Skeletal muscle tissue (tissue), 4 donors: Measurements from ENCODE around the gene S100A2. TPM values are rescaled to one million over a fixed set of nuclear protein-coding genes. Genes with fewer than 3 reads are reported as not detected.

Source experiments
- H3K27ac ChIP-seq: one replicate; pipeline ENCODE4 v1.7.0; 2013; ENCODE audit warnings: mild to moderate bottlenecking, low read depth, low read length, inconsistent platforms
- H3K27me3 ChIP-seq, 3 donors: one replicate each; pipeline ENCODE4 v1.7.0; 2013; ENCODE audit warnings: low read length in 3 of 3; ENCODE audit not compliant: control insufficient read depth in 3 of 3, insufficient read depth in 3 of 3
- H3K36me3 ChIP-seq, 3 donors: one replicate each; pipeline ENCODE4 v1.7.0; 2013; ENCODE audit warnings: low read length in 3 of 3; ENCODE audit not compliant: control insufficient read depth in 3 of 3, insufficient read depth in 3 of 3
- H3K4me1 ChIP-seq, 3 donors: one replicate each; pipeline ENCODE4 v1.7.0; 2013; ENCODE audit warnings: low read length in 3 of 3, mild to moderate bottlenecking in 3 of 3; ENCODE audit not compliant: control insufficient read depth in 3 of 3, insufficient read depth in 3 of 3
- H3K4me3 ChIP-seq, 3 donors: one replicate each; pipeline ENCODE4 v1.7.0; 2013; ENCODE audit warnings: low read length in 3 of 3
- H3K9ac ChIP-seq, 3 donors: one replicate each; pipeline ENCODE4 v1.7.0; 2013; ENCODE audit warnings: low read length in 3 of 3, mild to moderate bottlenecking in 3 of 3, moderate library complexity in 2 of 3, low read depth in 1 of 3
- H3K9me3 ChIP-seq, 3 donors: one replicate each; pipeline ENCODE4 v1.7.0; 2013; ENCODE audit warnings: low read length in 3 of 3; ENCODE audit not compliant: control insufficient read depth in 3 of 3
- total RNA-seq: library from RNA; depleted of rRNA; stranded (reverse); fragments of >200 nt; gene quantifications from one replicate; pipeline ENCODE4 v1.2.3, GENCODE V29; 2014
- donor health status: Osteomylitis.

The S100A2 gene
- total RNA-seq, 1 donor from 2014 or later = not detected

DNA sequence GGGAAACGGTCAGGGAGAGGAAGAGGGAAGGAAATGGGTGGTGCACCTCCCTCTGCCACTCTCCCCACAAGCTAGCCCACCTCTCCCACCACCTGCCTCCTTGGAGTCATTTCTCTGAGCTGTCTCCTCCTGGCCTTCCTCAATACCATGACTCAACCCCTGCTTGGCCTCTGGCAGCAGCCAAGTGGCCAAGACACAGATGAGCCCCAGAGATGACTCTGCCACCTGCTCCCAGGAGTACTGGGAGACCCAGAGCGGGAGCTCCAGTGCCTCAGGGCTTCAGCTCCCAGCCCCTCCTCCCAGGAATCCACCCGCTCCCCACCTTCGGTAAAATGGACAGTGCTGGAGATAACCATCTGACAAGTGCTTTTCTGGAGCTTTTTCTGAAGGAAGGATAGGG, 44.7 kb upstream of the S100A2 start:
- Histone ChIP-seq H3K9me3 (no peaks in the 10 kb centered on the region), H3K27me3 (no peaks in the 10 kb centered on the region), H3K9ac (no peak overlapping the region), H3K4me3 (no peak overlapping the region), H3K4me1 (peaks cover 45 to 53% (median 45%) of the 10 kb centered on the region in 3 donors), H3K36me3 (peaks cover 11 to 18% (median 14%) of the 10 kb centered on the region in 3 donors), H3K27ac (peak overlapping the region; percentile 85)

DNA sequence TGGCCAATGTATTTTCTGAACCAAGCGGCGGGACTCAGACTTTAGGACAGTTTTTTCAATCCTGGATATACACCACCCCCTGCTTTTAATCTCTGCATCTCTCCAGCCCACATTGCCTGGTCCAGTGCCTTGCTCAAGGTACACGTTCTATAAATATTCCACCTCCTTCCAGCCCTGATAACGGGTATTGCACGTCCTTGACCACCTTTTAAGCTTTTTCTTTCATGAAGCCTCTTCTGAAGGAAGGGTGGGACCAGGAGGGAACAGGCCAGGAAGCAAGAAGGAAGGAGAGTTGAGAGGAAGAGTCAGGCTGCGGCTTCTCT, 43.9 kb upstream of the S100A2 start:
- peak overlapping the region in 2 of 3 donors; percentile 71 to 82 for H3K9ac ChIP-seq
- peak overlapping the region in 2 of 3 donors; percentile 60 to 63 for H3K4me3 ChIP-seq
- H3K9me3 ChIP-seq = no peaks in the 10 kb centered on the region
- H3K36me3 ChIP-seq = peaks cover 11 to 18% (median 14%) of the 10 kb centered on the region in 3 donors
- H3K4me1 ChIP-seq = peaks cover 45 to 53% (median 45%) of the 10 kb centered on the region in 3 donors
- no peaks in the 10 kb centered on the region for H3K27me3 ChIP-seq
- peak overlapping the region; percentile 85 for H3K27ac ChIP-seq

DNA sequence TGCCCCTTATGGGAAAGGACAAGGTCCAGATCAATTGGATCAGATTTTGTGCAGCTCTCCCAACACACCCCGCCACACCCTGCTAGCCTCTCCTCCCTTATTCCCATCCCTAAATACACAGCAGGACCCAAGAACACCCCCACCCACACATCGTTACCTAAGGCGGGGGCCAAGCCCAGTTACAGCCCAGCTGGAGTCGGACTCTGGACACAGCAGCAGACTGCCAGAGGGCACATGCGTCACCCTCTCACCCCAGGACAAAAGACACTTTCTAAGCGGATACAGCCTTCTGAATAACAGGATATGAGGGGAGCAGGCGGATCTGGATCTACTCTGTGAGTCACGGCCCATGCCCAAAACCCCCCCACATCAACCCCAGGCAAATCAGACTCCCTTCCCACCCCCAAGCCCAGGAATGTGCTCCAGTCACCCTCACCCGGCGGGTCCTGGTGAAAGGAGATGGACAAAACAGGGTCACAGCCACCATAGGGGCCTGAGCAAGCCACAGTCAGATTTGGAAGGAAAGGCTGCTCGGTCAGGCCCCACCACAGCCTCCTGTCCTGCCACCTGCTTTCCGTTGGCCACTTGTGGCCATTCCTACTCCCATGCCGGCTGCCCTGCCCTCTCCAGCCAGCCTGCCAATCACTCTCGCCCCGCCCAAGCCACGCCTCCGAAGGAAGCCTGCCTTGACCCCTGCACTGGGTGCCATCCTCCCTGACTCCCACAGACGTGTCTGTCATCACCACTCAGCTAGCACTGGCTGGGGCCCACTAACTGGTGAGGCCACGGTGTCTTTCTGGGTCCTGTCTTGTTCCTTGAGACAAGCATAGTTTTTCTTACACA, 43.3 kb upstream of the S100A2 start:
- no peaks in the 10 kb centered on the region for H3K27me3 ChIP-seq
- H3K4me3 ChIP-seq = peak overlapping the region; percentile 63 to 74 (median 63)
- H3K4me1 ChIP-seq = peaks cover 45 to 53% (median 45%) of the 10 kb centered on the region in 3 donors
- H3K9ac ChIP-seq = peak overlapping the region; percentile 71 to 82 (median 74)
- no peaks in the 10 kb centered on the region for H3K9me3 ChIP-seq
- H3K27ac ChIP-seq = peak overlapping the region; percentile 85
- H3K36me3 ChIP-seq = peaks cover 11 to 18% (median 14%) of the 10 kb centered on the region in 3 donors

- Histone ChIP-seq H3K4me1 (peaks cover 41 to 50% (median 43%) of the 10 kb centered on the region in 3 donors), H3K36me3 (peaks cover 11 to 18% (median 14%) of the 10 kb centered on the region in 3 donors), H3K27ac (peak overlapping the region; percentile 85), H3K27me3 (no peaks in the 10 kb centered on the region), H3K9me3 (no peaks in the 10 kb centered on the region), H3K9ac (peak overlapping the region; percentile 71 to 82 (median 74)), H3K4me3 (peak overlapping the region; percentile 63 to 74 (median 63))
Observed at GRCh38 chr1:153608089-153608682, 42.5 kb upstream of the S100A2 start.

- Histone ChIP-seq H3K9ac (peak overlapping the region in 1 of 3 donors; percentile 82), H3K4me1 (peaks cover 39 to 47% (median 42%) of the 10 kb centered on the region in 3 donors), H3K9me3 (no peaks in the 10 kb centered on the region), H3K4me3 (no peak overlapping the region), H3K27me3 (no peaks in the 10 kb centered on the region), H3K27ac (no peak overlapping the region), H3K36me3 (peaks cover 11 to 18% (median 14%) of the 10 kb centered on the region in 3 donors)
Observed at GRCh38 chr1:153607381-153607780, 41.7 kb upstream of the S100A2 start.

DNA sequence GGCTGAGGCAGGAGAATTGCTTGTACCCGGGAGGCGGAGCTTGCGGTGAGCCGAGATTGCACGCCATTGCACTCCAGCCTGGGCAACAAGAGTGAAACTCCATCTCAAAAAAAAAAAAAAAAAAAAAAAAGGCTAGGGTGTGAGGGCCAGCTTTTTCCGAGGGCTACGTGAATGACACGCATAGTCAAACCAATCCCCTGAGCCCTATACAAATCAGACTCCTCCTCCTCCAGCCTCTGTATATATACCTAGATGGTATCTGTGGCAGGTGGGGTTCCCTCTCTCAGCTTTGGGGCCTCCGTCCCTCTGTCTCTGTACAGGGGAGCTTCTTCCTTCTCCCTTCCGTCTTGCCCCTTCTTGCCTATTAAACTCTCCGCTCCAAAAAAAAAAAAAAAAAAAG, 40.5 kb upstream of the S100A2 start:
- H3K9me3 ChIP-seq = no peaks in the 10 kb centered on the region
- H3K36me3 ChIP-seq = peaks cover 11 to 18% (median 14%) of the 10 kb centered on the region in 3 donors
- H3K9ac ChIP-seq = no peak overlapping the region
- no peak overlapping the region for H3K4me3 ChIP-seq
- H3K27ac ChIP-seq = no peak overlapping the region
- H3K4me1 ChIP-seq = peaks cover 28 to 35% (median 34%) of the 10 kb centered on the region in 3 donors
- no peaks in the 10 kb centered on the region for H3K27me3 ChIP-seq

GRCh38 chr1:153602749-153603148, 37.1 kb upstream of the S100A2 start:
- H3K9ac ChIP-seq = no peak overlapping the region
- no peak overlapping the region for H3K4me3 ChIP-seq
- no peak overlapping the region for H3K27ac ChIP-seq
- no peaks in the 10 kb centered on the region for H3K27me3 ChIP-seq
- peaks cover 11 to 16% (median 13%) of the 10 kb centered on the region in 3 donors for H3K36me3 ChIP-seq
- no peaks in the 10 kb centered on the region for H3K9me3 ChIP-seq
- H3K4me1 ChIP-seq = peaks cover under 1 to 9% (median 9%) of the 10 kb centered on the region in 3 donors

DNA sequence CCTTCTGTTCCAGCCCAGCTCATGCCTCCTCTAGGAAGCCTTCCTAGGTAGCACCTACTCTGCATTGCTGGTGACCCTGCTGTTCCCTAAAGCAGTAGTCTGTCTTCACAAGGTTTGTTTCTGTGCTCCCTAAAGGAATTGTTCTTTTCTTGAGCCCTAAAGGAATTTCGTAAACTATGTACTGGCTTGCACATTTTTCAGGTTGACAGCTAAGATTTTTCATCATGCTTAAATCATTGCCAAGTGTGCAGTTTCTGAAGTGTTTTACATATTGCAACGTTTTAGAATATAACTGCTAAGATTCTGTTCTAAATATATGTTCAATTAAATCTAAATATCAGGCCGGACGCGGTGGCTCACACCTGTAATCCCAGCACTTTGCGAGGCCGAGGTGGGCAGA, 34.2 kb upstream of the S100A2 start:
- H3K27me3 ChIP-seq = no peaks in the 10 kb centered on the region
- H3K9ac ChIP-seq = no peak overlapping the region
- no peaks in the 10 kb centered on the region for H3K36me3 ChIP-seq
- H3K9me3 ChIP-seq = no peaks in the 10 kb centered on the region
- H3K27ac ChIP-seq = no peak overlapping the region
- no peak overlapping the region for H3K4me3 ChIP-seq
- peaks cover 0 to 6% (median 4%) of the 10 kb centered on the region in 3 donors for H3K4me1 ChIP-seq

DNA sequence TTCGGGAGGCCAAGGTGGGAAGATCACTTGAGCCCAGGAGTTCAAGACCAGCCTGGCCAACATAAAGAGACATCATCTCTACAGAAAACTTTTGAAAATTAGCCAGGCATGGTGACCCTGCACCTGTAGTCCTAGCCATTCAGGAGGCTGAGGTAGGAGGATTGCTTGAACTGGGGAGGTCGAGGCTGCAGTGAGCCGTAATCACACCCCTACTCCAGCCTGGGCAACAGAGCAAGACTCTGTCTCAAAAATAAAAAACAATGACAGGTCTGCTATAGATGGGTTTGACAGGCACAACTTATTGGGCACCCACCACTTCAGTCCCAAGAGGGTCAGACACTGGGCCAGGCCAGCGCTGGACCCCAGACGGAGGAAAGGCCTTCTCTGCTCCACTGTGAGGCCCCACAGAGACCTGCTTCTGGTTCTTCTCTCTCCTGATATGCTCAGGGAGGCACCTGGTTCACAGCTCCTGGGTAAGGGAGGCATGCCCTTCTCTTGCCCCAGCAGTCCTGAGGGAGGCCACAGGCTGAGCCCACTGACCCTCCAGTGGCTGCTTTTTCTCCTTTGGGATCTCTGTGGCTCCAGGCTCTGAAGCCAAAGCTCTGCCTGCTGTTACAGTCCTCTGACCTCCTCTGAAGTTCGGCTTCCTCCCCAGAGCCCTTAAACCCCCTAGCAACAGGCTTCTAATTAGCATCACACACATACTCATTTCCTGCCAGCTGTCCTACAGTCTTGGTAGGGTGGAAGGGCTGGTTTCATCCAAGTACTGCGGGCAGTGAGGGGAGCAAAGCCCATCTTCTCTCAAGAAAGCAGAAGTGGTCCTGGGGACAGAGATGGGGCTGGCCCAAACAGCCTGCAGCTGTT, 32.9 kb upstream of the S100A2 start:
- peaks cover 0 to 6% (median 4%) of the 10 kb centered on the region in 3 donors for H3K4me1 ChIP-seq
- H3K9me3 ChIP-seq = no peaks in the 10 kb centered on the region
- no peak overlapping the region for H3K27ac ChIP-seq
- peak overlapping the region in 1 of 3 donors; percentile 33 for H3K9ac ChIP-seq
- no peaks in the 10 kb centered on the region for H3K27me3 ChIP-seq
- no peaks in the 10 kb centered on the region for H3K36me3 ChIP-seq
- H3K4me3 ChIP-seq = no peak overlapping the region
